ENCODE data around the gene RTL5.

Gene RTL5

DNA sequence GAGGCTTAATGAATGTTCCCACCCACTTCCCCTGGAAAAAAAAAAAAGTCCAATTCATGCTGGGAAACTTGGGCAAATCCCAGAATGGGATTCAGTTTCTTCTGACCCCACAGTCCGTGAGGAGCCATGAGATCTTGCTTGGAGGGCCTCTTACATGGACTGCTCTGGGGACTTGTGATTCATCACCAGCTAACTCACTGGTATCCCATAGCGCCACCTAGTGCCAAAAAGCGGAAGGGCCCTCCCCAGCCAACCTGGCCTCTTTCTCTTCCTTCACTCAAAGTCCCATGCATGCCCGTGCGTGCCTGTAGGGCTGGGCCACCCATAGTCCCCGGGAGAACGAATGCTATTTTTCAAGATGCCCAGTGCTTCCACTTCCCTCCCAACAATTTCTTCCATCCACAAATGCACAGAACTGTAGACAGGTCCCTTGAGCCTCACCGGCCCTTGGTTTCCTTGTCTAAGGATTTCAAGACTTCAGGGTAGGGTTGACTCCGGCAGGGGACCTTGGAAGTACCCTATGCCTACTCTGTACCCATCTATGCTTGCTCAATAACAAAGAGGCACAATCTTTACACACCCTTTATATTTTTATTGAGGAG, 5.1 kb downstream of the RTL5 start:
- Histone ChIP-seq H2BK12ac (ENCODE audit: low read length) (no peak overlapping the region), H3K27me3 (ENCODE audit: insufficient read depth, low read length) (no peaks in the 10 kb centered on the region), H4K12ac (ENCODE audit: low read depth, low read length) (no peak overlapping the region), H2BK120ac (ENCODE audit: insufficient read depth, low read length, poor library complexity) (no peak overlapping the region), H3K4me3 (ENCODE audit: low read depth, low read length) (no peak overlapping the region), H3K4me1 (ENCODE audit: control insufficient read depth in 1 of 2, insufficient read depth in 2 of 2, low read length in 2 of 2) (peaks cover 35 to 44% of the 10 kb centered on the region in 2 experiments), H3K27ac (ENCODE audit: low read depth, low read length) (peak overlapping the region; percentile 36), H2AFZ (ENCODE audit: insufficient read depth, low read length, poor library complexity) (no peak overlapping the region), H3K23ac (ENCODE audit: low read length) (no peak overlapping the region), H2BK5ac (ENCODE audit: low read depth, low read length, poor library complexity) (no peak overlapping the region), H3K36me3 (ENCODE audit: control insufficient read depth in 1 of 2, insufficient read depth in 2 of 2, low read length in 2 of 2) (peaks cover 0 to 3% of the 10 kb centered on the region in 2 experiments), H3K4ac (ENCODE audit: low read depth, low read length) (no peak overlapping the region), H3K18ac (ENCODE audit: low read length) (no peak overlapping the region), H4K8ac (ENCODE audit: low read depth, low read length) (no peak overlapping the region), H3K4me2 (ENCODE audit: low read length) (no peak overlapping the region), H3K9ac (ENCODE audit: low read length) (no peak overlapping the region), H3K14ac (ENCODE audit: low read length) (no peak overlapping the region), H3K79me2 (ENCODE audit: control insufficient read depth, insufficient read depth, low read length, poor library complexity) (peaks cover 2% of the 10 kb centered on the region), H3K9me3 (ENCODE audit: insufficient read depth, low read depth, low read length) (no peaks in the 10 kb centered on the region), H4K91ac (ENCODE audit: low read depth, low read length) (peak overlapping the region; percentile 46), H3K79me1 (ENCODE audit: low read length) (peaks cover 14% of the 10 kb centered on the region), H2AK5ac (ENCODE audit: low read length) (no peak overlapping the region)
- DNase-seq: peak; percentile 70 to 79
- WGBS (ENCODE audit: extremely low coverage, insufficient coverage, insufficient read length): no CpG with 5 or more reads among the region's 9 CpGs

DNA sequence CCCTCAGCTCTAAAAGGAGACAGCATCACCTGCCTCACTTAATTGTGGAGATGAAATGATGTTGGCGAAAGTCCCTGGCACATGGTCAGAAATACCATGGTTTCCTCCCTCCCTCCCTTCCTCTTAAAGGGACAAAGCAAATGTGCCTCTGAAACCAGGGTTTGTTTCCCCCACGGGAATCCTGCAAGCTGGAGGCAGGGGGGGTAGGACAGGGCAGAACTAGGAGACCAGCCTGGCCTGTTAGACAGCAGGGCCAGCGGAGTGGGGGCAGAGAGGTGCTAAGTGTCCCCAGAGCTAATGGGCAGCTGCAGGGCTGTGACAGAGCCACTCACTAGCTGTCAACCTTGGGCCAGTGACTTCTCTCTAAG, 5.7 kb downstream of the RTL5 start:
- no peak overlapping the region for H3K9ac ChIP-seq (ENCODE audit: low read length)

DNA sequence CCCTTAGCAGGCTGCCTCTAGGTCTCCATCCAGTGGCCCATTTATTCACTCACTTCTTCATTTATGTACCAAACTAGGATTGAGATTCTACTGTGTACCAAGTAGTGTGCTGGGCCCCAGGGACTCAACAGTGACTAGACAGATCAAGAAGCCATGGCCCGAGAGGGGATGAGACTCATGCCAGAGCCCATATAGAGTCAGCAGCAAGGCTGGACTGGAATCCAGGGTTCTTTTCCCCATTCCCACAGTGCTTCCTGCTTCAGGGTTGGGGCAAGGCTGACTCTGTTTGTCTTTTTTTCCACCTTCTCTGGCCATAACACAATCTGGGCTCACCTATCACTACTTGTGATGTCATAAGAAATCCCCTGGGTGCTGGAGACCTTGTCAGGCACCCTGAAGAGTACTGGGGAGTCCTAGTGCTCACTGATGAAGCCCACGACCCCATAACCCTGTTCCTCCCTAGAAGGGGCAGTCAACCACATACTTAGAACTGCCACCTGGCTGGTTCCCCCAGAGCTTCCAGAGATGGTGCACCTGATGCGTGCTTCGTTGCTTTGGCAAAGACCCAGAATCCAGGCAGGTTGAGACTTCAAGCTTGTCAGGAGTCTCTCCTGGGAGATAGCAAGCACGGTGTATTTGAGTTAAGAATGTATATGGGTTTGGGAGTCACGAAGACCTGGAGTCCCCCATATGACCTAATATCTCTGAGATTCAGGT, 6.2 kb downstream of the RTL5 start:
- no peak overlapping the region for H3K18ac ChIP-seq (ENCODE audit: low read length)
- H3K27me3 ChIP-seq (ENCODE audit: insufficient read depth, low read length): no peaks in the 10 kb centered on the region
- peak overlapping the region; percentile 15 for H2BK12ac ChIP-seq (ENCODE audit: low read length)
- H3K36me3 ChIP-seq (ENCODE audit: control insufficient read depth in 1 of 2, insufficient read depth in 2 of 2, low read length in 2 of 2): peaks cover 0 to 3% of the 10 kb centered on the region in 2 experiments
- no peak for DNase-seq
- H3K4me3 ChIP-seq (ENCODE audit: low read depth, low read length): no peak overlapping the region
- no peak overlapping the region for H2BK5ac ChIP-seq (ENCODE audit: low read depth, low read length, poor library complexity)
- no peaks in the 10 kb centered on the region for H3K9me3 ChIP-seq (ENCODE audit: insufficient read depth, low read depth, low read length)
- H3K79me1 ChIP-seq (ENCODE audit: low read length): peaks cover 12% of the 10 kb centered on the region
- H2BK120ac ChIP-seq (ENCODE audit: insufficient read depth, low read length, poor library complexity): no peak overlapping the region
- H3K4me2 ChIP-seq (ENCODE audit: low read length): no peak overlapping the region
- H4K91ac ChIP-seq (ENCODE audit: low read depth, low read length): no peak overlapping the region
- H3K4me1 ChIP-seq (ENCODE audit: control insufficient read depth in 1 of 2, insufficient read depth in 2 of 2, low read length in 2 of 2): peaks cover 35 to 51% of the 10 kb centered on the region in 2 experiments
- H3K79me2 ChIP-seq (ENCODE audit: control insufficient read depth, insufficient read depth, low read length, poor library complexity): peaks cover 2% of the 10 kb centered on the region
- H4K12ac ChIP-seq (ENCODE audit: low read depth, low read length): no peak overlapping the region
- H4K8ac ChIP-seq (ENCODE audit: low read depth, low read length): no peak overlapping the region
- H2AK5ac ChIP-seq (ENCODE audit: low read length): no peak overlapping the region
- H3K14ac ChIP-seq (ENCODE audit: low read length): no peak overlapping the region
- no peak overlapping the region for H3K4ac ChIP-seq (ENCODE audit: low read depth, low read length)
- WGBS (ENCODE audit: extremely low coverage, insufficient coverage, insufficient read length): no CpG with 5 or more reads among the region's 6 CpGs
- no peak overlapping the region for H2AFZ ChIP-seq (ENCODE audit: insufficient read depth, low read length, poor library complexity)
- no peak overlapping the region for H3K23ac ChIP-seq (ENCODE audit: low read length)
- H3K9ac ChIP-seq (ENCODE audit: low read length): no peak overlapping the region
- no peak overlapping the region for H3K27ac ChIP-seq (ENCODE audit: low read depth, low read length)

More for the DNA sequence above, 5.7 kb downstream of the RTL5 start:
- peaks cover 2% of the 10 kb centered on the region for H3K79me2 ChIP-seq (ENCODE audit: control insufficient read depth, insufficient read depth, low read length, poor library complexity)
- no peak overlapping the region for H3K4me3 ChIP-seq (ENCODE audit: low read depth, low read length)
- H2AFZ ChIP-seq (ENCODE audit: insufficient read depth, low read length, poor library complexity): no peak overlapping the region
- peaks cover 0 to 3% of the 10 kb centered on the region in 2 experiments for H3K36me3 ChIP-seq (ENCODE audit: control insufficient read depth in 1 of 2, insufficient read depth in 2 of 2, low read length in 2 of 2)
- no peaks in the 10 kb centered on the region for H3K27me3 ChIP-seq (ENCODE audit: insufficient read depth, low read length)
- H3K23ac ChIP-seq (ENCODE audit: low read length): no peak overlapping the region
- H2BK12ac ChIP-seq (ENCODE audit: low read length): peak overlapping the region; percentile 46
- no peak overlapping the region for H4K12ac ChIP-seq (ENCODE audit: low read depth, low read length)
- no peak overlapping the region for H4K8ac ChIP-seq (ENCODE audit: low read depth, low read length)
- H3K4ac ChIP-seq (ENCODE audit: low read depth, low read length): no peak overlapping the region
- DNase-seq: no peak
- H3K14ac ChIP-seq (ENCODE audit: low read length): peak overlapping the region; percentile 28
- peak overlapping the region; percentile 27 for H2BK5ac ChIP-seq (ENCODE audit: low read depth, low read length, poor library complexity)
- H4K91ac ChIP-seq (ENCODE audit: low read depth, low read length): no peak overlapping the region
- H3K4me2 ChIP-seq (ENCODE audit: low read length): no peak overlapping the region
- no peak overlapping the region for H2AK5ac ChIP-seq (ENCODE audit: low read length)
- no peak overlapping the region for H2BK120ac ChIP-seq (ENCODE audit: insufficient read depth, low read length, poor library complexity)
- H3K79me1 ChIP-seq (ENCODE audit: low read length): peaks cover 12% of the 10 kb centered on the region
- H3K9me3 ChIP-seq (ENCODE audit: insufficient read depth, low read depth, low read length): no peaks in the 10 kb centered on the region
- H3K4me1 ChIP-seq (ENCODE audit: control insufficient read depth in 1 of 2, insufficient read depth in 2 of 2, low read length in 2 of 2): peaks cover 35 to 48% of the 10 kb centered on the region in 2 experiments
- H3K27ac ChIP-seq (ENCODE audit: low read depth, low read length): no peak overlapping the region
- WGBS (ENCODE audit: extremely low coverage, insufficient coverage, insufficient read length): no CpG with 5 or more reads among the region's 3 CpGs
- H3K18ac ChIP-seq (ENCODE audit: low read length): peak overlapping the region; percentile 7

DNA sequence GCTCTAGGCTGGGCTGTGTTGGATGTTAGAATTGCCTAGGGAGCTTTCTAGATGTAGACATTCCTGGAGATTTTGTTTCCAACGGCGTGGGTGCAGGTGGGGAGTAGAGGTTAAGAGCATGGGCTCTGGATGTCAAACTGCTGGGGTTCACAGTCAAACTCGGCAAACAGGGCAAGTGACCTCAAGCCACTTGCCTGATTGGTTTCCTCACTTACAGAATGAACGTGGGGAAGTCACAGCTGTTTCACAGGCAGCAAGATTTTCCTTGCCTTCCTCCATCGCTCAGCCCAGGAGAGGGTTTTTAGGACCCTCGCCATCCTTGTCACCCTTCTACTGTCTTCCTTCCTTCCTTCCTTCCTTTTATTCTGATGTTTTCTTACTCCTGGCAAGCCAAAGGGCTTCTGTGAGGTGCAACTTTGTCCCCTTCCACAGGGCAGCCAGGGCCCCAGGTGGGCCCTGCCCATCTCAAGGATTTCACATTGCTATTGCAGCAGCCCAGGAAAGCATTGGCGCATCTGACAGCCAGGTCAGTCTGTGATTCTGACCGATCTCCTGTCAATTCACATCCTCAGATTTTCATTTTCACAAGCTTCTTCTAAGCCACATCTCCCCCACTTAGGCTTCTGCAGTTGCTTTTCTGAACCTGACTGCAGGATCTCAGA, 7.0 kb downstream of the RTL5 start:
- H3K79me2 ChIP-seq (ENCODE audit: control insufficient read depth, insufficient read depth, low read length, poor library complexity): peaks cover 2% of the 10 kb centered on the region
- peaks cover 0 to 3% of the 10 kb centered on the region in 2 experiments for H3K36me3 ChIP-seq (ENCODE audit: control insufficient read depth in 1 of 2, insufficient read depth in 2 of 2, low read length in 2 of 2)
- H3K4ac ChIP-seq (ENCODE audit: low read depth, low read length): no peak overlapping the region
- H4K8ac ChIP-seq (ENCODE audit: low read depth, low read length): no peak overlapping the region
- no peak overlapping the region for H4K12ac ChIP-seq (ENCODE audit: low read depth, low read length)
- peak overlapping the region; percentile 60 for H2BK120ac ChIP-seq (ENCODE audit: insufficient read depth, low read length, poor library complexity)
- DNase-seq: no peak
- peak overlapping the region; percentile 9 for H3K4me2 ChIP-seq (ENCODE audit: low read length)
- peak overlapping the region; percentile 71 for H3K14ac ChIP-seq (ENCODE audit: low read length)
- no peak overlapping the region for H2AK5ac ChIP-seq (ENCODE audit: low read length)
- peak overlapping the region; percentile 80 for H3K27ac ChIP-seq (ENCODE audit: low read depth, low read length)
- H3K9me3 ChIP-seq (ENCODE audit: insufficient read depth, low read depth, low read length): no peaks in the 10 kb centered on the region
- H3K23ac ChIP-seq (ENCODE audit: low read length): no peak overlapping the region
- WGBS (ENCODE audit: extremely low coverage, insufficient coverage, insufficient read length): no CpG with 5 or more reads among the region's 8 CpGs
- H2BK12ac ChIP-seq (ENCODE audit: low read length): peak overlapping the region; percentile 29
- H2AFZ ChIP-seq (ENCODE audit: insufficient read depth, low read length, poor library complexity): no peak overlapping the region
- H3K18ac ChIP-seq (ENCODE audit: low read length): peak overlapping the region; percentile 47
- H3K4me3 ChIP-seq (ENCODE audit: low read depth, low read length): no peak overlapping the region
- H2BK5ac ChIP-seq (ENCODE audit: low read depth, low read length, poor library complexity): peak overlapping the region; percentile 26
- peak overlapping the region; percentile 60 for H4K91ac ChIP-seq (ENCODE audit: low read depth, low read length)
- peaks cover 12% of the 10 kb centered on the region for H3K79me1 ChIP-seq (ENCODE audit: low read length)
- H3K4me1 ChIP-seq (ENCODE audit: control insufficient read depth in 1 of 2, insufficient read depth in 2 of 2, low read length in 2 of 2): peaks cover 35 to 51% of the 10 kb centered on the region in 2 experiments
- H3K27me3 ChIP-seq (ENCODE audit: insufficient read depth, low read length): no peaks in the 10 kb centered on the region
- H3K9ac ChIP-seq (ENCODE audit: low read length): no peak overlapping the region

All from trophoblast cell (in vitro differentiated cells and primary cell).